HepG2 (cell line): ENCODE results near the gene MNT. TPM values are rescaled to one million over a fixed set of nuclear protein-coding genes. Genes with fewer than 3 reads are reported as not detected.

Source experiments
- DZIP1 ChIP-seq: sonication (generic); formaldehyde crosslinking; IDR thresholded peaks from 2 replicates; pipeline ENCODE4 v1.5.0; 2020; ENCODE audit warnings: mild to moderate bottlenecking, missing genetic modification reagents
- EHMT2 ChIP-seq: fragments of 200-600 bp; sonication (generic); IDR thresholded peaks from 2 replicates; pipeline ENCODE4 v1.7.0; 2017; ENCODE audit warnings: antibody characterized with exemption, low read depth, low read length, borderline replicate concordance
- FOXC1 ChIP-seq: sonication (generic); formaldehyde crosslinking; IDR thresholded peaks from 2 replicates; pipeline ENCODE4 v1.8.0; 2022; ENCODE audit warnings: mild to moderate bottlenecking, missing genetic modification reagents, borderline replicate concordance
- HOXD1 ChIP-seq: sonication (generic); formaldehyde crosslinking; IDR thresholded peaks from 2 replicates; pipeline ENCODE4 v1.5.0; 2020; ENCODE audit warnings: missing genetic modification reagents
- MATR3 ChIP-seq: sonication (generic); formaldehyde crosslinking; IDR thresholded peaks from 2 replicates; pipeline ENCODE4 v1.4.0; 2020; ENCODE audit warnings: missing genetic modification reagents
- MBD4 ChIP-seq: IDR thresholded peaks from 2 replicates; pipeline ENCODE4 v1.6.1; 2012; ENCODE audit warnings: low read length, inconsistent platforms, borderline replicate concordance
- POGK ChIP-seq: sonication (generic); formaldehyde crosslinking; conservative IDR thresholded peaks from 2 replicates; pipeline ENCODE4 v1.8.0; 2022; ENCODE audit warnings: mild to moderate bottlenecking, moderate library complexity, missing genetic modification reagents
- SIX1 ChIP-seq: sonication (generic); formaldehyde crosslinking; IDR thresholded peaks from 2 replicates; pipeline ENCODE4 v1.4.0; 2020; ENCODE audit warnings: missing genetic modification reagents, borderline replicate concordance
- SNAPC2 ChIP-seq: sonication (generic); formaldehyde crosslinking; IDR thresholded peaks from 2 replicates; pipeline ENCODE4 v1.8.1; 2022; ENCODE audit warnings: mild to moderate bottlenecking, missing genetic modification reagents
- SP4 ChIP-seq: sonication (generic); formaldehyde crosslinking; IDR thresholded peaks from 2 replicates; pipeline ENCODE4 v1.8.1; 2023; ENCODE audit warnings: mild to moderate bottlenecking, missing genetic modification reagents
- TCF12 ChIP-seq, 2 experiments: fragments of 450-650 bp in 1 of 2; sonication (generic) in 1 of 2; formaldehyde crosslinking in 1 of 2; IDR thresholded peaks; 2 replicates each; pipeline versions ENCODE4 v1.6.1 to v1.8.0; 2017 to 2022; ENCODE audit warnings: antibody characterized with exemption in 1 of 2, mild to moderate bottlenecking in 1 of 2, missing genetic modification reagents in 1 of 2, moderate library complexity in 1 of 2
- TCF7 ChIP-seq: sonication (generic); IDR thresholded peaks from 2 replicates; pipeline ENCODE4 v1.6.1; 2016; ENCODE audit warnings: antibody characterized with exemption, low read depth
- TEF ChIP-seq: sonication (generic); formaldehyde crosslinking; IDR thresholded peaks from 2 replicates; pipeline ENCODE4 v1.5.0; 2020; ENCODE audit warnings: missing genetic modification reagents
- ZBTB1 ChIP-seq: sonication (generic); formaldehyde crosslinking; IDR thresholded peaks from 2 replicates; pipeline ENCODE4 v1.4.0; 2020; ENCODE audit warnings: missing genetic modification reagents, borderline replicate concordance
- ZFP62 ChIP-seq: sonication (generic); formaldehyde crosslinking; IDR thresholded peaks from 2 replicates; pipeline ENCODE4 v1.4.0; 2020; ENCODE audit warnings: missing genetic modification reagents
- ZFX ChIP-seq: sonication (generic); formaldehyde crosslinking; IDR thresholded peaks from 2 replicates; pipeline ENCODE4 v1.4.0; 2020; ENCODE audit warnings: mild to moderate bottlenecking, low read depth, missing genetic modification reagents, moderate library complexity
- ZNF501 ChIP-seq: sonication (generic); formaldehyde crosslinking; IDR thresholded peaks from 2 replicates; pipeline ENCODE4 v1.5.1; 2020; ENCODE audit warnings: mild to moderate bottlenecking, moderate library complexity, missing genetic modification reagents
- ZNF746 ChIP-seq: sonication (generic); formaldehyde crosslinking; IDR thresholded peaks from 2 replicates; pipeline ENCODE4 v1.8.0; 2022; ENCODE audit warnings: mild to moderate bottlenecking, missing genetic modification reagents
- polyA plus RNA-seq, 8 experiments: library from polyadenylated mRNA; depleted of rRNA in 3 of 8; stranded (reverse) in 7 of 8; unstranded in 1 of 8; fragments of >200 nt; fragmentation: Illumina TruSeq in 4 of 8; extraction: Trizol in 4 of 8; gene quantifications; 2 replicates each; pipeline versions ENCODE4 v1.2.1 to v1.2.3, GENCODE V29; 2011 to 2016; ENCODE audit warnings: low read depth in 4 of 8, missing spikeins in 1 of 8, mixed read lengths in 1 of 8; ENCODE audit not compliant: insufficient read depth in 1 of 8
- total RNA-seq, 5 experiments: library from RNA; depleted of rRNA; stranded (reverse); fragments of >200 nt; fragmentation: Illumina TruSeq; extraction: Trizol; gene quantifications; 2 replicates each; pipeline ENCODE4 v1.2.3, GENCODE V29; 2016; ENCODE audit warnings: low read depth in 1 of 5
- TF ChIP-seq, protein P1 (sequence below): sonication (generic); formaldehyde crosslinking; IDR thresholded peaks from 2 replicates; pipeline ENCODE4 v1.4.0; 2020; ENCODE audit warnings: mild to moderate bottlenecking, missing genetic modification reagents
- TF ChIP-seq, protein P2 (sequence below): IDR thresholded peaks from 2 replicates; pipeline ENCODE4 v1.6.1; 2016; ENCODE audit warnings: mild to moderate bottlenecking
- TF ChIP-seq, protein P3 (sequence below): fragments of 450-650 bp; IDR thresholded peaks from 2 replicates; pipeline ENCODE4 v1.6.1; 2017

The MNT gene
- total and polyA plus RNA-seq, 2 of the 13 experiments (the other 11 are each of a cell fraction or from before 2014, with no cell fraction given): 2.1 to 3.5 TPM

DNA sequence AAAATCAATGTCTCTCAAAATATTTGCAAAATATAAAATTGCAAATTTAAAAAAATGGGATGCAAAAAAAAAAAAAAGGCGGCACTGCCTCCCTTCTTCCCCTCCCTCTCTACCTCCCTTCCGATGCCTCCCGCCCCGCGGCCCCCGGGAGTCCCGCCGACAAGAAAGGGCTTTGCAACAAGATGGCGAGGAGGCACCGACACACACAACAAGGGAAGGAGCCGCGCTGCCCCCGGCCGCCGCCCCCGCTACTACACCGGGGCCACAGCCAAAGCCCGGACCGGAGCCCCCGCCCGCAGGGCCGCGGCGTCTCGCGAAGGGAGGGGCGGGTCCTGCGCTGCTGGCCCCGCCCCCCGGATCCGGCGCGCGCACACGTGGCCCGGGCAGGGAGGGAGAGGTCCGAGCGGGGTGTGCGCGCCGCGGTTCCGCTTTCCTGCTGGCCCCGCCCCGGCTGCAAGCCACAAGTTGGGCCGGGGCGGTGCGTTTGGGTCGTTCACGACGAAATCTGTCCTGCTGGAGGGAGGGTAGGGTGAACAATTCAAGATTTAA, at the start of gene MNT (continued):
- TF ChIP-seq ZNF746 (CRISPR knock-in tag) (no peak), DZIP1 (CRISPR knock-in tag) (0 out of 2 replicates have a peak, but pooled peaks have one; percentile 40), EHMT2 (no peak), SP4 (CRISPR knock-in tag) (peak; percentile 33; the same call in 1 of the 2 replicates), TEF (CRISPR knock-in tag) (no peak), SNAPC2 (CRISPR knock-in tag) (no peak), TCF7 (no peak; the same call in 1 of the 2 replicates), ZBTB1 (no peak), ZFP62 (CRISPR knock-in tag) (no peak), ZNF501 (CRISPR knock-in tag) (no peak; the same call in 1 of the 2 replicates), ZFX (no peak; the same call in 1 of the 2 replicates), SIX1 (CRISPR knock-in tag) (no peak), MBD4 (no peak), MATR3 (no peak), POGK (CRISPR knock-in tag) (no peak), FOXC1 (no peak; the same call in 1 of the 2 replicates), HOXD1 (no peak), TCF12 (IDR thresholded peaks at IDR 0.05) (no peak), TCF12 (CRISPR knock-in tag; IDR thresholded peaks at IDR 0.05) (no peak)
- TF ChIP-seq, protein P1, sequence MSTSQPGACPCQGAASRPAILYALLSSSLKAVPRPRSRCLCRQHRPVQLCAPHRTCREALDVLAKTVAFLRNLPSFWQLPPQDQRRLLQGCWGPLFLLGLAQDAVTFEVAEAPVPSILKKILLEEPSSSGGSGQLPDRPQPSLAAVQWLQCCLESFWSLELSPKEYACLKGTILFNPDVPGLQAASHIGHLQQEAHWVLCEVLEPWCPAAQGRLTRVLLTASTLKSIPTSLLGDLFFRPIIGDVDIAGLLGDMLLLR (CRISPR knock-in tag): no peak
- TF ChIP-seq, protein P2, sequence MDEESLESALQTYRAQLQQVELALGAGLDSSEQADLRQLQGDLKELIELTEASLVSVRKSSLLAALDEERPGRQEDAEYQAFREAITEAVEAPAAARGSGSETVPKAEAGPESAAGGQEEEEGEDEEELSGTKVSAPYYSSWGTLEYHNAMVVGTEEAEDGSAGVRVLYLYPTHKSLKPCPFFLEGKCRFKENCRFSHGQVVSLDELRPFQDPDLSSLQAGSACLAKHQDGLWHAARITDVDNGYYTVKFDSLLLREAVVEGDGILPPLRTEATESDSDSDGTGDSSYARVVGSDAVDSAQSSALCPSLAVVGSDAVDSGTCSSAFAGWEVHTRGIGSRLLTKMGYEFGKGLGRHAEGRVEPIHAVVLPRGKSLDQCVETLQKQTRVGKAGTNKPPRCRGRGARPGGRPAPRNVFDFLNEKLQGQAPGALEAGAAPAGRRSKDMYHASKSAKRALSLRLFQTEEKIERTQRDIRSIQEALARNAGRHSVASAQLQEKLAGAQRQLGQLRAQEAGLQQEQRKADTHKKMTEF: no peak; the same call in 1 of the 2 replicates
- TF ChIP-seq, protein P3, sequence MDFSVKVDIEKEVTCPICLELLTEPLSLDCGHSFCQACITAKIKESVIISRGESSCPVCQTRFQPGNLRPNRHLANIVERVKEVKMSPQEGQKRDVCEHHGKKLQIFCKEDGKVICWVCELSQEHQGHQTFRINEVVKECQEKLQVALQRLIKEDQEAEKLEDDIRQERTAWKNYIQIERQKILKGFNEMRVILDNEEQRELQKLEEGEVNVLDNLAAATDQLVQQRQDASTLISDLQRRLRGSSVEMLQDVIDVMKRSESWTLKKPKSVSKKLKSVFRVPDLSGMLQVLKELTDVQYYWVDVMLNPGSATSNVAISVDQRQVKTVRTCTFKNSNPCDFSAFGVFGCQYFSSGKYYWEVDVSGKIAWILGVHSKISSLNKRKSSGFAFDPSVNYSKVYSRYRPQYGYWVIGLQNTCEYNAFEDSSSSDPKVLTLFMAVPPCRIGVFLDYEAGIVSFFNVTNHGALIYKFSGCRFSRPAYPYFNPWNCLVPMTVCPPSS: no peak
